Endometrial microvascular endothelial cells (primary cell): ENCODE measurements around the gene CNIH2. TPM values are rescaled to one million over a fixed set of nuclear protein-coding genes. Genes with fewer than 3 reads are reported as not detected.

ENCODE experiments used
- in situ Hi-C: cut with HindIII; loops from 2 replicates; pipeline ENCODE4 v1.10.0; 2017; ENCODE audit warnings: low sequenced_read_pairs, low pct_unique_long_range_greater_than_20kb; ENCODE audit errors: inconsistent ontology term
- total RNA-seq: library from RNA; depleted of rRNA; stranded (reverse); fragments of >200 nt; gene quantifications from one replicate; pipeline ENCODE4 v1.2.3, GENCODE V29; 2015; ENCODE audit errors: inconsistent ontology term

CNIH2 gene
- total RNA-seq, 1 donor from 2014 or later: not detected

- in situ Hi-C loops: no loop called here
These were observed 44.9 kb downstream of the CNIH2 start for GRCh38 chr11:66322732-66323427.

GRCh38 chr11:66323684-66324083 is 45.7 kb downstream of the CNIH2 start:
- in situ Hi-C loops: no loop called here

- in situ Hi-C loops: no loop called here
These were observed 46.7 kb downstream of the CNIH2 start for GRCh38 chr11:66324664-66325063.

- in situ Hi-C loops: no loop called here
These were observed 47.3 kb downstream of the CNIH2 start for GRCh38 chr11:66325263-66325671.

- in situ Hi-C loops: no loop called here
These were observed 48.5 kb downstream of the CNIH2 start for GRCh38 chr11:66326261-66327111.

- in situ Hi-C loops: no loop called here
These were observed 49.4 kb downstream of the CNIH2 start for GRCh38 chr11:66327171-66328030.

GRCh38 chr11:66328031-66328301 is 50.0 kb downstream of the CNIH2 start:
- in situ Hi-C loops: no loop called here

GRCh38 chr11:66328302-66329144 is 50.5 kb downstream of the CNIH2 start:
- in situ Hi-C loops: no loop called here

- in situ Hi-C loops: no loop called here
These were observed 51.2 kb downstream of the CNIH2 start for GRCh38 chr11:66329165-66329673.

- in situ Hi-C loops: no loop called here
These were observed 53.0 kb downstream of the CNIH2 start for GRCh38 chr11:66330931-66331330.

- in situ Hi-C loops: no loop called here
These were observed 53.8 kb downstream of the CNIH2 start for GRCh38 chr11:66331542-66332370.

- in situ Hi-C loops: no loop called here
These were observed 54.6 kb downstream of the CNIH2 start for GRCh38 chr11:66332371-66333219.

- in situ Hi-C loops: no loop called here
These were observed 55.4 kb downstream of the CNIH2 start for GRCh38 chr11:66333220-66333877.
